ENCODE results near the gene ST3GAL4. TPM values are rescaled to one million over a fixed set of nuclear protein-coding genes. Genes with fewer than 3 reads are reported as not detected.

Gene ST3GAL4
- total RNA-seq, 1 experiment from 2014 or later, result 13.1 TPM

DNA sequence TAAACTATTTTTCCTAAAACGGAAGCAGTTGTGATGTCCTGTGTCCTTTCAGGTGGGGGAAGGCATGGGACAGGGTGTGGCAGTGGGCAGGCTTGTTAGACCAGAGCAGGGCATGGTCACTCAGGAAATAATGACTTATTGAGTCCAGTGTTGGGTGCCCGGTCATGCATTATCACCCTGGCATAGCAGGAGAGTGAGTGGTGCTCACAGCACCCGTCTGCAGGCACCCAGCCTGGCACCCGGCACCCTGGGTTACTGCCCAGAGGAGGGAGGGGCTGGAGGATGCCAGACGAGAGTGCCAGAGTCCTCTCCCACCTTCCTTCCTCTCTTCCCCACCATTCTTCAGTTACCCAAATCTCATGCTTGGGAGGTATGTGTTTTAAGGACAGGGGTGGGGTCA, 59.1 kb downstream of the ST3GAL4 start (continued):
- TF ChIP-seq POLR2AphosphoS5 (IDR thresholded peaks at IDR 0.05; ENCODE audit: low read depth, low read length), result no peak
- no peak for TF ChIP-seq TCF7L2 (IDR thresholded peaks at IDR 0.05; ENCODE audit: borderline replicate concordance, extremely low read depth, insufficient read depth, insufficient read length)
- no peak for TF ChIP-seq JUND (IDR thresholded peaks at IDR 0.05)
- TF ChIP-seq EZH2 (IDR thresholded peaks at IDR 0.05), result no peak
- TF ChIP-seq, protein P1, sequence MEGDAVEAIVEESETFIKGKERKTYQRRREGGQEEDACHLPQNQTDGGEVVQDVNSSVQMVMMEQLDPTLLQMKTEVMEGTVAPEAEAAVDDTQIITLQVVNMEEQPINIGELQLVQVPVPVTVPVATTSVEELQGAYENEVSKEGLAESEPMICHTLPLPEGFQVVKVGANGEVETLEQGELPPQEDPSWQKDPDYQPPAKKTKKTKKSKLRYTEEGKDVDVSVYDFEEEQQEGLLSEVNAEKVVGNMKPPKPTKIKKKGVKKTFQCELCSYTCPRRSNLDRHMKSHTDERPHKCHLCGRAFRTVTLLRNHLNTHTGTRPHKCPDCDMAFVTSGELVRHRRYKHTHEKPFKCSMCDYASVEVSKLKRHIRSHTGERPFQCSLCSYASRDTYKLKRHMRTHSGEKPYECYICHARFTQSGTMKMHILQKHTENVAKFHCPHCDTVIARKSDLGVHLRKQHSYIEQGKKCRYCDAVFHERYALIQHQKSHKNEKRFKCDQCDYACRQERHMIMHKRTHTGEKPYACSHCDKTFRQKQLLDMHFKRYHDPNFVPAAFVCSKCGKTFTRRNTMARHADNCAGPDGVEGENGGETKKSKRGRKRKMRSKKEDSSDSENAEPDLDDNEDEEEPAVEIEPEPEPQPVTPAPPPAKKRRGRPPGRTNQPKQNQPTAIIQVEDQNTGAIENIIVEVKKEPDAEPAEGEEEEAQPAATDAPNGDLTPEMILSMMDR (IDR thresholded peaks at IDR 0.05 in 2 of 3, conservative IDR thresholded peaks at IDR 0.05 in 1 of 3; ENCODE audit: borderline replicate concordance in 1 of 3, insufficient read depth in 1 of 3, low read depth in 2 of 3, low read length in 2 of 3), result no peak
- TF ChIP-seq FOSL1 (IDR thresholded peaks at IDR 0.05; ENCODE audit: low read depth), result no peak
- TF ChIP-seq ZFX (IDR thresholded peaks at IDR 0.05), result no peak

GRCh38 chr11:126415128-126415527, 59.6 kb downstream of the ST3GAL4 start:
- H3K36me3 ChIP-seq (ENCODE audit: control insufficient read depth in 1 of 2, insufficient read depth in 2 of 2, low read length in 2 of 2), result no peaks in the 10 kb centered on the region
- no peaks in the 10 kb centered on the region for H3K9me3 ChIP-seq (ENCODE audit: control insufficient read depth in 1 of 2, insufficient read depth in 1 of 2, low read depth in 1 of 2, low read length in 2 of 2)
- H3K4me2 ChIP-seq (ENCODE audit: low read length), result no peak overlapping the region
- no peaks in the 10 kb centered on the region for H3K79me2 ChIP-seq (ENCODE audit: insufficient read depth, low read length)
- TF ChIP-seq EGR1 (IDR thresholded peaks at IDR 0.05; ENCODE audit: low read depth), result no peak
- no peak for TF ChIP-seq RAD21 (IDR thresholded peaks at IDR 0.05; ENCODE audit: low read depth)
- no peak for TF ChIP-seq POLR2AphosphoS5 (IDR thresholded peaks at IDR 0.05; ENCODE audit: low read depth, low read length)
- TF ChIP-seq YY1 (IDR thresholded peaks at IDR 0.05; ENCODE audit: extremely low read depth, insufficient replicate concordance, low read depth, low read length), result no peak
- TF ChIP-seq SIN3A (IDR thresholded peaks at IDR 0.05; ENCODE audit: low read depth), result no peak
- TF ChIP-seq TCF7L2 (IDR thresholded peaks at IDR 0.05; ENCODE audit: borderline replicate concordance, extremely low read depth, insufficient read depth, insufficient read length), result no peak
- no peak for TF ChIP-seq SP1 (IDR thresholded peaks at IDR 0.05; ENCODE audit: low read depth)
- no peak for TF ChIP-seq EZH2 (IDR thresholded peaks at IDR 0.05)
- no peak for TF ChIP-seq CBX3 (IDR thresholded peaks at IDR 0.05; ENCODE audit: low read depth)
- TF ChIP-seq EZH2phosphoT487 (IDR thresholded peaks at IDR 0.05; ENCODE audit: borderline replicate concordance), result no peak
- ChIA-PET RAD21 (ENCODE audit: low non-redundant PET in 1 of 2, low total read pairs in 2 of 2, uncharacterized antibody in 2 of 2, unreplicated experiment in 2 of 2) (no interaction called here), CTCF (no interaction called here), POLR2A (no interaction called here)
- no peaks in the 10 kb centered on the region for H3K4me1 ChIP-seq (ENCODE audit: control insufficient read depth in 1 of 2, insufficient read depth in 2 of 2, low read length in 2 of 2)
- H3K9ac ChIP-seq (ENCODE audit: low read length), result no peak overlapping the region
- H3K27me3 ChIP-seq (ENCODE audit: insufficient read depth, low read length), result no peaks in the 10 kb centered on the region
- intact Hi-C loops (cut with micrococcal nuclease), result no loop called here
- H4K20me1 ChIP-seq (ENCODE audit: insufficient read depth), result no peaks in the 10 kb centered on the region
- no TSS peak for BruUV-seq (replicated peaks)
- H3K9me2 ChIP-seq (ENCODE audit: insufficient read depth), result no peaks in the 10 kb centered on the region
- DNase-seq (ENCODE audit: low read depth, low spot score), result no peak
- no peak for ATAC-seq
- H2AFZ ChIP-seq (ENCODE audit: low read depth, low read length, poor library complexity, severe bottlenecking), result no peak overlapping the region
- H3K4me3 ChIP-seq (replicated peaks in 1 of 2; ENCODE audit: low read depth in 1 of 2, low read length in 2 of 2), result no peak overlapping the region
- no peak overlapping the region for H3K27ac ChIP-seq (ENCODE audit: low read depth, low read length)

Data from HCT116 (cell line).